BJ (cell line): ENCODE data around the gene SERPINH1. TPM values are rescaled to one million over a fixed set of nuclear protein-coding genes. Genes with fewer than 3 reads are reported as not detected.

Source experiments
- CTCF ChIA-PET: fragments of 350-600 bp; formaldehyde crosslinking; extraction: SDS; loops from one replicate; lab custom pipeline; 2021; ENCODE audit warnings: antibody characterized with exemption, inconsistent platforms; lab: Yijun Ruan, JAX
- POLR2A ChIA-PET: fragments of 300-600 bp; sonication (Branson Sonifier 250); formaldehyde crosslinking; extraction: SDS; loops from one replicate; lab custom pipeline; 2021; ENCODE audit warnings: antibody characterized with exemption; lab: Charles Lee
- DNase-seq: peaks from one replicate; pipeline ENCODE4 v3.0.0-alpha.2; 2011; ENCODE audit warnings: low read depth
- H3K27me3 ChIP-seq: 2 replicates; pipeline ENCODE4 v1.6.0; 2011; ENCODE audit warnings: low read length; ENCODE audit not compliant: control insufficient read depth, insufficient read depth
- H3K36me3 ChIP-seq: 2 replicates; pipeline ENCODE4 v1.5.1; 2011; ENCODE audit warnings: low read length; ENCODE audit not compliant: control insufficient read depth, insufficient read depth
- H3K4me3 ChIP-seq: 2 replicates; pipeline ENCODE4 v1.5.1; 2011; ENCODE audit warnings: low read depth, mild to moderate bottlenecking, control low read depth, low read length
- CTCF ChIP-seq: IDR thresholded peaks from 2 replicates; pipeline ENCODE4 v1.5.1; 2011; ENCODE audit warnings: low read depth, mild to moderate bottlenecking, control low read depth, inconsistent platforms, low read length, moderate library complexity; ENCODE audit not compliant: insufficient read depth
- polyA plus RNA-seq: library from polyadenylated mRNA; depleted of rRNA; stranded (reverse); fragments of >200 nt; gene quantifications from 2 replicates; pipeline ENCODE4 v1.2.3, GENCODE V29; 2011

Gene SERPINH1
- polyA plus RNA-seq, 1 experiment = 1,604 TPM

GRCh38 chr11:75589051-75589450, 27.0 kb downstream of the SERPINH1 start:
- Histone ChIP-seq H3K36me3 (no peaks in the 10 kb centered on the region), H3K27me3 (peaks cover 2% of the 10 kb centered on the region; the same call in 1 of the 2 replicates), H3K4me3 (no peak overlapping the region)
- no peak for TF ChIP-seq CTCF
- POLR2A ChIA-PET = no interaction called here
- DNase-seq = no peak
- CTCF ChIA-PET = interaction anchor here (0.9 to 1.4 kb wide), 2 partner anchors 10 to 11 kb away, joined by 3 to 5 read pairs; no protein-coding TSS in a partner anchor

GRCh38 chr11:75589933-75590332, 27.9 kb downstream of the SERPINH1 start:
- ChIA-PET POLR2A (no interaction called here), CTCF (interaction anchor here (0.8 to 1.0 kb wide), 2 partner anchors 9 to 43 kb away, joined by 3 read pairs; no protein-coding TSS in a partner anchor)
- H3K4me3 ChIP-seq = no peak overlapping the region
- TF ChIP-seq CTCF = no peak
- no peak for DNase-seq
- H3K27me3 ChIP-seq = peaks cover 2% of the 10 kb centered on the region; the same call in 1 of the 2 replicates
- no peaks in the 10 kb centered on the region for H3K36me3 ChIP-seq

- no peak for DNase-seq
- no peak for TF ChIP-seq CTCF
- Histone ChIP-seq H3K36me3 (no peaks in the 10 kb centered on the region), H3K4me3 (no peak overlapping the region), H3K27me3 (peaks cover 3% of the 10 kb centered on the region)
- ChIA-PET CTCF (interaction anchor here (1.2 kb wide), 1 partner anchor 11 kb away, joined by 3 read pairs; no protein-coding TSS in a partner anchor), POLR2A (no interaction called here)
Measured at GRCh38 chr11:75591371-75591770, 29.3 kb downstream of the SERPINH1 start.

- POLR2A ChIA-PET = no interaction called here
- CTCF ChIA-PET = interaction anchor here (1.2 kb wide), 2 partner anchors 11 to 14 kb away, joined by 3 to 4 read pairs; no protein-coding TSS in a partner anchor
Measured at GRCh38 chr11:75591966-75592365, 29.9 kb downstream of the SERPINH1 start.

GRCh38 chr11:75592715-75593114, 30.7 kb downstream of the SERPINH1 start:
- no peak for DNase-seq
- Histone ChIP-seq H3K4me3 (no peak overlapping the region), H3K27me3 (peaks cover 5% of the 10 kb centered on the region), H3K36me3 (no peaks in the 10 kb centered on the region)
- CTCF ChIA-PET = interaction anchor here (1.2 to 1.3 kb wide), 2 partner anchors 15 to 46 kb away, joined by 3 to 4 read pairs; no protein-coding TSS in a partner anchor
- POLR2A ChIA-PET = no interaction called here
- no peak for TF ChIP-seq CTCF

More at GRCh38 chr11:75591966-75592365, 29.9 kb downstream of the SERPINH1 start:
- H3K4me3 ChIP-seq = no peak overlapping the region
- no peak for DNase-seq
- peaks cover 5% of the 10 kb centered on the region for H3K27me3 ChIP-seq
- no peaks in the 10 kb centered on the region for H3K36me3 ChIP-seq
- no peak for TF ChIP-seq CTCF
